Measurements from ENCODE around the gene DENND5B. TPM values are rescaled to one million over a fixed set of nuclear protein-coding genes. Genes with fewer than 3 reads are reported as not detected.

Gene DENND5B
- total and polyA plus RNA-seq, 11 donors, result 8.2 to 58.9 (median 44.0) TPM

GRCh38 chr12:31492599-31493196, 98.2 kb downstream of the DENND5B start:
- Histone ChIP-seq H3K4me3 (no peak overlapping the region), H3K36me3 (peaks cover 0 to 23% (median 5%) of the 10 kb centered on the region in 9 donors), H3K27me3 (no peaks in the 10 kb centered on the region), H3K4me1 (peaks cover 0 to 32% (median 8%) of the 10 kb centered on the region in 12 donors), H3K9me3 (no peaks in the 10 kb centered on the region), H3K27ac (peak overlapping the region in 3 of 12 donors; percentile 16 to 31 (median 21))
- intact Hi-C loops (cut with DNase I), result no loop called here
- WGBS, 4 donors, result 45 to 71% (median 64%) methylated on average over 2 of the region's 2 CpGs
- TF ChIP-seq CTCF (IDR thresholded peaks at IDR 0.05), result no peak
- no peak for TF ChIP-seq POLR2A (IDR thresholded peaks at IDR 0.05)
- ATAC-seq, result peak; percentile 55 to 68 (median 62)
- no peak for DNase-seq

GRCh38 chr12:31491841-31492598, 98.9 kb downstream of the DENND5B start:
- peaks cover 0 to 28% (median 8%) of the 10 kb centered on the region in 12 donors for H3K4me1 ChIP-seq
- H3K4me3 ChIP-seq, result no peak overlapping the region

GRCh38 chr12:31491241-31491794, 99.6 kb downstream of the DENND5B start:
- peaks cover 0 to 23% (median 5%) of the 10 kb centered on the region in 9 donors for H3K36me3 ChIP-seq
- intact Hi-C loops (cut with DNase I), result no loop called here
- no peaks in the 10 kb centered on the region for H3K27me3 ChIP-seq
- no peaks in the 10 kb centered on the region for H3K9me3 ChIP-seq
- DNase-seq (no peak), ATAC-seq (no peak)
- no peak overlapping the region for H3K4me3 ChIP-seq
- H3K4me1 ChIP-seq, result peaks cover 0 to 26% (median 8%) of the 10 kb centered on the region in 12 donors
- H3K27ac ChIP-seq, result no peak overlapping the region
- TF ChIP-seq CTCF (IDR thresholded peaks at IDR 0.05), result no peak
- no peak for TF ChIP-seq POLR2A (IDR thresholded peaks at IDR 0.05)
- WGBS, 4 donors, result 63 to 81% (median 73%) methylated on average over 5 of the region's 5 CpGs

More at GRCh38 chr12:31491841-31492598, 98.9 kb downstream of the DENND5B start:
- TF ChIP-seq POLR2A (IDR thresholded peaks at IDR 0.05) (no peak), CTCF (IDR thresholded peaks at IDR 0.05) (no peak)
- no peak for DNase-seq
- intact Hi-C loops (cut with DNase I), result no loop called here
- Histone ChIP-seq H3K27ac (no peak overlapping the region), H3K27me3 (no peaks in the 10 kb centered on the region), H3K9me3 (no peaks in the 10 kb centered on the region), H3K36me3 (peaks cover 0 to 23% (median 5%) of the 10 kb centered on the region in 9 donors)
- WGBS, 4 donors, result 67 to 74% (median 70%) methylated on average over 5 of the region's 5 CpGs
- peak in 1 of 4 donors; percentile 54 for ATAC-seq

GRCh38 chr12:31488737-31489338, 102.1 kb downstream of the DENND5B start:
- intact Hi-C loops (cut with DNase I), result no loop called here
- Histone ChIP-seq H3K4me3 (no peak overlapping the region), H3K4me1 (peaks cover 0 to 34% (median 10%) of the 10 kb centered on the region in 12 donors), H3K27ac (no peak overlapping the region), H3K9me3 (no peaks in the 10 kb centered on the region), H3K36me3 (peaks cover 0 to 13% (median 0%) of the 10 kb centered on the region in 9 donors), H3K27me3 (no peaks in the 10 kb centered on the region)
- TF ChIP-seq POLR2A (IDR thresholded peaks at IDR 0.05), result no peak
- no peak for TF ChIP-seq CTCF (IDR thresholded peaks at IDR 0.05)
- no peak for DNase-seq
- WGBS, 4 donors, result 73 to 87% (median 76%) methylated on average over 4 of the region's 4 CpGs
- no peak for ATAC-seq

Data from heart left ventricle (tissue), 16 donors.